ENCODE results near the gene CARS1.
A peak's percentile ranks its signal among the peaks of the same experiment; 100 is the strongest.

The CARS1 gene

GRCh38 chr11:3056296-3057068 is 741 bp downstream of the CARS1 start:
- Histone ChIP-seq H3K9me3 (ENCODE audit: control extremely low read depth in 1 of 5, control insufficient read depth in 4 of 5, insufficient read depth in 2 of 5, low read depth in 1 of 5, low read length in 4 of 5) (no peaks in the 10 kb centered on the region), H3K27me3 (replicated peaks in 2 of 5; ENCODE audit: control insufficient read depth in 4 of 5, insufficient read depth in 5 of 5, low read length in 4 of 5) (no peaks in the 10 kb centered on the region), H3K4me1 (ENCODE audit: control extremely low read depth in 1 of 4, control insufficient read depth in 4 of 4, insufficient read depth in 4 of 4, low read length in 3 of 4) (peaks cover 0 to 26% (median 15%) of the 10 kb centered on the region in 4 experiments), H3K36me3 (ENCODE audit: control insufficient read depth in 4 of 4, insufficient read depth in 4 of 4, low read length in 3 of 4) (peaks cover 0 to 21% (median 10%) of the 10 kb centered on the region in 4 experiments), H3K27ac (ENCODE audit: insufficient read depth in 1 of 2, low read depth in 1 of 2, low read length in 2 of 2, poor library complexity in 1 of 2, severe bottlenecking in 2 of 2) (peak overlapping the region; percentile 78 to 93), H3K4me3 (ENCODE audit: control insufficient read depth in 1 of 7, extremely low read depth in 1 of 7, insufficient read depth in 4 of 7, low read depth in 2 of 7, low read length in 6 of 7) (peak overlapping the region; percentile 75 to 95 (median 79))
- ChIA-PET CTCF (interaction anchor here (1.0 to 2.2 kb wide), 2 partner anchors 7 to 19 kb away, joined by 3 to 7 read pairs; no protein-coding TSS in a partner anchor), POLR2A (no interaction called here)
- peak in 2 of 3 donors; percentile 25 to 39 for DNase-seq
- WGBS (ENCODE audit: insufficient coverage) = 5% methylated on average over 19 of the region's 29 CpGs

- H3K27ac ChIP-seq (ENCODE audit: insufficient read depth in 1 of 2, low read depth in 1 of 2, low read length in 2 of 2, poor library complexity in 1 of 2, severe bottlenecking in 2 of 2) = peak overlapping the region in 1 of 2 experiments; percentile 93
- 95% methylated on average over 5 of the region's 8 CpGs for WGBS (ENCODE audit: insufficient coverage)
- H3K9me3 ChIP-seq (ENCODE audit: control extremely low read depth in 1 of 5, control insufficient read depth in 4 of 5, insufficient read depth in 2 of 5, low read depth in 1 of 5, low read length in 4 of 5) = no peaks in the 10 kb centered on the region
- H3K36me3 ChIP-seq (ENCODE audit: control insufficient read depth in 4 of 4, insufficient read depth in 4 of 4, low read length in 3 of 4) = peaks cover 0 to 21% (median 10%) of the 10 kb centered on the region in 4 experiments
- CTCF ChIA-PET = no interaction called here
- no peak for DNase-seq
- no peaks in the 10 kb centered on the region for H3K27me3 ChIP-seq (replicated peaks in 2 of 5; ENCODE audit: control insufficient read depth in 4 of 5, insufficient read depth in 5 of 5, low read length in 4 of 5)
- H3K4me1 ChIP-seq (ENCODE audit: control extremely low read depth in 1 of 4, control insufficient read depth in 4 of 4, insufficient read depth in 4 of 4, low read length in 3 of 4) = peaks cover 0 to 27% (median 17%) of the 10 kb centered on the region in 4 experiments
- POLR2A ChIA-PET = no interaction called here
- H3K4me3 ChIP-seq (ENCODE audit: control insufficient read depth in 1 of 7, extremely low read depth in 1 of 7, insufficient read depth in 4 of 7, low read depth in 2 of 7, low read length in 6 of 7) = peak overlapping the region in 3 of 7 experiments; percentile 78 to 95 (median 94)
These were observed 1.3 kb downstream of the CARS1 start for GRCh38 chr11:3055891-3056290.

GRCh38 chr11:3052567-3052966 is 4.7 kb downstream of the CARS1 start:
- H3K36me3 ChIP-seq (ENCODE audit: control insufficient read depth in 4 of 4, insufficient read depth in 4 of 4, low read length in 3 of 4) = peaks cover 0 to 32% (median 15%) of the 10 kb centered on the region in 4 experiments
- ChIA-PET POLR2A (no interaction called here), CTCF (interaction anchor here (0.6 to 7.3 kb wide), 3 partner anchors 14 to 66 kb away, joined by 3 to 63 read pairs (median 44); no protein-coding TSS in a partner anchor)
- no peak overlapping the region for H3K27ac ChIP-seq (ENCODE audit: insufficient read depth in 1 of 2, low read depth in 1 of 2, low read length in 2 of 2, poor library complexity in 1 of 2, severe bottlenecking in 2 of 2)
- H3K27me3 ChIP-seq (replicated peaks in 2 of 5; ENCODE audit: control insufficient read depth in 4 of 5, insufficient read depth in 5 of 5, low read length in 4 of 5) = no peaks in the 10 kb centered on the region
- WGBS (ENCODE audit: insufficient coverage) = 97% methylated on average over 11 of the region's 11 CpGs
- no peaks in the 10 kb centered on the region for H3K9me3 ChIP-seq (ENCODE audit: control extremely low read depth in 1 of 5, control insufficient read depth in 4 of 5, insufficient read depth in 2 of 5, low read depth in 1 of 5, low read length in 4 of 5)
- no peak for DNase-seq
- H3K4me3 ChIP-seq (ENCODE audit: control insufficient read depth in 1 of 7, extremely low read depth in 1 of 7, insufficient read depth in 4 of 7, low read depth in 2 of 7, low read length in 6 of 7) = no peak overlapping the region
- peaks cover 0 to 25% (median 16%) of the 10 kb centered on the region in 4 experiments for H3K4me1 ChIP-seq (ENCODE audit: control extremely low read depth in 1 of 4, control insufficient read depth in 4 of 4, insufficient read depth in 4 of 4, low read length in 3 of 4)

GRCh38 chr11:3052109-3052479 is 5.1 kb downstream of the CARS1 start:
- ChIA-PET POLR2A (no interaction called here), CTCF (interaction anchor here (0.6 to 7.3 kb wide), 3 partner anchors 14 to 66 kb away, joined by 3 to 63 read pairs (median 44); no protein-coding TSS in a partner anchor)
- peak overlapping the region in 2 of 7 experiments; percentile 27 to 51 for H3K4me3 ChIP-seq (ENCODE audit: control insufficient read depth in 1 of 7, extremely low read depth in 1 of 7, insufficient read depth in 4 of 7, low read depth in 2 of 7, low read length in 6 of 7)
- WGBS (ENCODE audit: insufficient coverage) = 49% methylated on average over 5 of the region's 14 CpGs
- no peaks in the 10 kb centered on the region for H3K27me3 ChIP-seq (replicated peaks in 2 of 5; ENCODE audit: control insufficient read depth in 4 of 5, insufficient read depth in 5 of 5, low read length in 4 of 5)
- DNase-seq = peak in 2 of 3 donors; percentile 34 to 64
- H3K27ac ChIP-seq (ENCODE audit: insufficient read depth in 1 of 2, low read depth in 1 of 2, low read length in 2 of 2, poor library complexity in 1 of 2, severe bottlenecking in 2 of 2) = no peak overlapping the region
- no peaks in the 10 kb centered on the region for H3K9me3 ChIP-seq (ENCODE audit: control extremely low read depth in 1 of 5, control insufficient read depth in 4 of 5, insufficient read depth in 2 of 5, low read depth in 1 of 5, low read length in 4 of 5)
- H3K36me3 ChIP-seq (ENCODE audit: control insufficient read depth in 4 of 4, insufficient read depth in 4 of 4, low read length in 3 of 4) = peaks cover 0 to 32% (median 19%) of the 10 kb centered on the region in 4 experiments
- H3K4me1 ChIP-seq (ENCODE audit: control extremely low read depth in 1 of 4, control insufficient read depth in 4 of 4, insufficient read depth in 4 of 4, low read length in 3 of 4) = peaks cover 0 to 23% (median 15%) of the 10 kb centered on the region in 4 experiments

GRCh38 chr11:3051196-3052108 is 5.8 kb downstream of the CARS1 start:
- H3K27ac ChIP-seq (ENCODE audit: insufficient read depth in 1 of 2, low read depth in 1 of 2, low read length in 2 of 2, poor library complexity in 1 of 2, severe bottlenecking in 2 of 2) = no peak overlapping the region
- WGBS (ENCODE audit: insufficient coverage) = 61% methylated on average over 8 of the region's 13 CpGs

GRCh38 chr11:3050386-3051195 is 6.6 kb downstream of the CARS1 start:
- Histone ChIP-seq H3K9me3 (ENCODE audit: control extremely low read depth in 1 of 5, control insufficient read depth in 4 of 5, insufficient read depth in 2 of 5, low read depth in 1 of 5, low read length in 4 of 5) (no peaks in the 10 kb centered on the region), H3K4me1 (ENCODE audit: control extremely low read depth in 1 of 4, control insufficient read depth in 4 of 4, insufficient read depth in 4 of 4, low read length in 3 of 4) (peaks cover 0 to 11% (median 5%) of the 10 kb centered on the region in 4 experiments), H3K27ac (ENCODE audit: insufficient read depth in 1 of 2, low read depth in 1 of 2, low read length in 2 of 2, poor library complexity in 1 of 2, severe bottlenecking in 2 of 2) (peak overlapping the region in 1 of 2 experiments; percentile 0), H3K4me3 (ENCODE audit: control insufficient read depth in 1 of 7, extremely low read depth in 1 of 7, insufficient read depth in 4 of 7, low read depth in 2 of 7, low read length in 6 of 7) (no peak overlapping the region), H3K27me3 (replicated peaks in 2 of 5; ENCODE audit: control insufficient read depth in 4 of 5, insufficient read depth in 5 of 5, low read length in 4 of 5) (no peaks in the 10 kb centered on the region), H3K36me3 (ENCODE audit: control insufficient read depth in 4 of 4, insufficient read depth in 4 of 4, low read length in 3 of 4) (peaks cover 0 to 43% (median 25%) of the 10 kb centered on the region in 4 experiments)
- POLR2A ChIA-PET = no interaction called here
- CTCF ChIA-PET = interaction anchor here (5.9 to 7.3 kb wide), 2 partner anchors 12 to 41 kb away, joined by 44 to 63 read pairs; no protein-coding TSS in a partner anchor
- WGBS (ENCODE audit: insufficient coverage) = 97% methylated on average over 17 of the region's 18 CpGs
- DNase-seq = no peak

More at GRCh38 chr11:3051196-3052108, 5.8 kb downstream of the CARS1 start:
- peaks cover 0 to 35% (median 22%) of the 10 kb centered on the region in 4 experiments for H3K36me3 ChIP-seq (ENCODE audit: control insufficient read depth in 4 of 4, insufficient read depth in 4 of 4, low read length in 3 of 4)
- DNase-seq = peak in 2 of 3 donors; percentile 20 to 61
- no peaks in the 10 kb centered on the region for H3K9me3 ChIP-seq (ENCODE audit: control extremely low read depth in 1 of 5, control insufficient read depth in 4 of 5, insufficient read depth in 2 of 5, low read depth in 1 of 5, low read length in 4 of 5)
- CTCF ChIA-PET = interaction anchor here (5.9 to 7.3 kb wide), 2 partner anchors 13 to 40 kb away, joined by 44 to 63 read pairs; no protein-coding TSS in a partner anchor
- peaks cover 0 to 18% (median 10%) of the 10 kb centered on the region in 4 experiments for H3K4me1 ChIP-seq (ENCODE audit: control extremely low read depth in 1 of 4, control insufficient read depth in 4 of 4, insufficient read depth in 4 of 4, low read length in 3 of 4)
- peak overlapping the region in 2 of 7 experiments; percentile 27 to 51 for H3K4me3 ChIP-seq (ENCODE audit: control insufficient read depth in 1 of 7, extremely low read depth in 1 of 7, insufficient read depth in 4 of 7, low read depth in 2 of 7, low read length in 6 of 7)
- POLR2A ChIA-PET = no interaction called here
- no peaks in the 10 kb centered on the region for H3K27me3 ChIP-seq (replicated peaks in 2 of 5; ENCODE audit: control insufficient read depth in 4 of 5, insufficient read depth in 5 of 5, low read length in 4 of 5)

Data from common myeloid progenitor, CD34-positive (primary cell).